GM12891 (cell line): Measurements from ENCODE around the gene CLCN1.
"Not testable (repeated sequence)": the region's sequence is repeated elsewhere in the genome, so short reads cannot be mapped to it uniquely, and the experiment has no call there.

Experiments
- DNase-seq: peaks from one replicate; pipeline ENCODE4 v3.0.0; 2011; ENCODE audit warnings: low spot score; ENCODE audit not compliant: insufficient read length
- FAIRE-seq: peaks from 2 replicates; lab custom pipeline; 2011; peaks lifted over from hg19 to GRCh38; lab: Jason Lieb, UNC
- PAX5 ChIP-seq: IDR thresholded peaks from 2 replicates; pipeline ENCODE4 v1.6.1; 2011; ENCODE audit warnings: low read length, moderate library complexity, mild to moderate bottlenecking; ENCODE audit not compliant: insufficient read depth, severe bottlenecking
- POLR2A ChIP-seq: IDR thresholded peaks from 2 replicates; pipeline ENCODE4 v1.6.1; 2011; ENCODE audit warnings: low read depth, low read length, control low read depth
- POLR2AphosphoS5 ChIP-seq: IDR thresholded peaks from 2 replicates; pipeline ENCODE4 v1.6.1; 2011; ENCODE audit warnings: low read depth, low read length, control low read depth
- POU2F2 ChIP-seq: IDR thresholded peaks from 2 replicates; pipeline ENCODE4 v1.6.1; 2011; ENCODE audit warnings: low read depth, mild to moderate bottlenecking, control low read depth, low read length, moderate library complexity
- SPI1 ChIP-seq: IDR thresholded peaks from 2 replicates; pipeline ENCODE4 v1.6.1; 2011; ENCODE audit warnings: low read depth, low read length, control low read depth
- TAF1 ChIP-seq: IDR thresholded peaks from 2 replicates; pipeline ENCODE4 v1.6.1; 2011; ENCODE audit warnings: low read depth, low read length, control low read depth

CLCN1 gene

GRCh38 chr7:143289421-143289820 lies 26.5 kb upstream of the CLCN1 start:
- TF ChIP-seq POU2F2 (no peak), SPI1 (peak; percentile 85)
- FAIRE-seq (no peak), DNase-seq (no peak)

GRCh38 chr7:143289888-143290287 lies 26.0 kb upstream of the CLCN1 start:
- not testable (repeated sequence) for FAIRE-seq, DNase-seq

- DNase-seq = no peak
- TF ChIP-seq POLR2AphosphoS5 (no peak), POLR2A (no peak), SPI1 (no peak), POU2F2 (no peak), TAF1 (no peak), PAX5 (no peak)
- FAIRE-seq = no peak
These were observed 25.6 kb upstream of the CLCN1 start for GRCh38 chr7:143290293-143290692.

- FAIRE-seq = no peak
- DNase-seq = no peak
- TF ChIP-seq POLR2A (no peak), SPI1 (peak; percentile 43; the same call in 1 of the 2 replicates)
These were observed 23.0 kb upstream of the CLCN1 start for GRCh38 chr7:143292876-143293275.

- DNase-seq = no peak
- peak; percentile 38 for FAIRE-seq
- TF ChIP-seq SPI1 (no peak), POLR2A (no peak), POU2F2 (no peak), PAX5 (no peak), POLR2AphosphoS5 (no peak), TAF1 (no peak)
These were observed 20.0 kb upstream of the CLCN1 start for GRCh38 chr7:143295870-143296269.

GRCh38 chr7:143296686-143297085 lies 19.2 kb upstream of the CLCN1 start:
- TF ChIP-seq SPI1 (no peak), POLR2A (no peak), POU2F2 (no peak), POLR2AphosphoS5 (no peak), PAX5 (no peak), TAF1 (no peak)
- FAIRE-seq (no peak), DNase-seq (no peak)

- TF ChIP-seq POU2F2 (no peak), POLR2AphosphoS5 (no peak), SPI1 (no peak), TAF1 (no peak)
- DNase-seq = no peak
- no peak for FAIRE-seq
These were observed 16.6 kb upstream of the CLCN1 start for GRCh38 chr7:143299346-143299745.

- DNase-seq (no peak), FAIRE-seq (peak; percentile 9)
- no peak for TF ChIP-seq POLR2A
- no peak for TF ChIP-seq POU2F2
- no peak for TF ChIP-seq POLR2AphosphoS5
- TF ChIP-seq SPI1 = no peak
- no peak for TF ChIP-seq TAF1
- no peak for TF ChIP-seq PAX5
These were observed 16.1 kb upstream of the CLCN1 start for GRCh38 chr7:143299840-143300239.

GRCh38 chr7:143300959-143301935 lies 14.7 kb upstream of the CLCN1 start:
- TF ChIP-seq SPI1 (no peak), POU2F2 (no peak), POLR2AphosphoS5 (no peak), PAX5 (no peak), POLR2A (no peak)
- no peak for FAIRE-seq
- DNase-seq = no peak

- DNase-seq (no peak), FAIRE-seq (no peak)
- TF ChIP-seq SPI1 (no peak), POLR2AphosphoS5 (no peak), PAX5 (no peak), POU2F2 (no peak), POLR2A (no peak), TAF1 (no peak)
These were observed 12.2 kb upstream of the CLCN1 start for GRCh38 chr7:143303733-143304132.

- DNase-seq (no peak), FAIRE-seq (no peak)
- TF ChIP-seq SPI1 = no peak
- no peak for TF ChIP-seq POLR2A
- no peak for TF ChIP-seq POLR2AphosphoS5
- TF ChIP-seq PAX5 = no peak
- no peak for TF ChIP-seq TAF1
- TF ChIP-seq POU2F2 = no peak
These were observed 11.0 kb upstream of the CLCN1 start for GRCh38 chr7:143304938-143305337.
